GM12865 (cell line): ENCODE data around the gene VCX.

Source experiments
- DNase-seq: peaks from one replicate; pipeline ENCODE4 v3.0.0; 2010; ENCODE audit warnings: low read depth
- H3K4me3 ChIP-seq: 2 replicates; pipeline ENCODE4 v1.5.1; 2011; ENCODE audit warnings: mild to moderate bottlenecking, low read depth, low read length, control low read depth
- CTCF ChIP-seq: IDR thresholded peaks from 2 replicates; pipeline ENCODE4 v1.5.1; 2011; ENCODE audit warnings: low read length, control low read depth, low read depth, inconsistent platforms; ENCODE audit not compliant: insufficient read depth; ENCODE audit errors: missing control alignments

VCX gene

DNA sequence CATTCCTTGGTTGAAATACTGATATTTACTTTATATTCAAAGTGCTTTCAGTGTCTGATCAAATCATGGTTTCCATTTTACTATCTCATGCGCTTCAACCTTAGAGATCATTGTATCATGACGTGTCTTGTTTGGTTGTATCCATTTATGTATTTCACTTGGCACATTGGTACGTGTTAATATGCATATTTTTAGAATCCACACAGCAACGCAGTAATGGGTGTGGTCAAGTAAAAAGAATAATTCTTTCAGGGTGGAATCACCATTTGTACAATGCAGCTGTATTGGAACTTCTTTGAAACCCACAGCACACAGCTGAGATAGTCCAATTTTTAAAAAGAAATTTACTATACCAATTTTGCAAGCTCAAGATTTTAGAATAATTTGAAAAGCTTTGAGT is 29.1 kb downstream of the VCX start:
- no peak for TF ChIP-seq CTCF
- H3K4me3 ChIP-seq: no peak overlapping the region
- no peak for DNase-seq

- DNase-seq: no peak
- TF ChIP-seq CTCF: no peak
- no peak overlapping the region for H3K4me3 ChIP-seq
Observed at GRCh38 chrX:7876957-7877356, 34.0 kb downstream of the VCX start.

GRCh38 chrX:7889135-7889534 is 46.2 kb downstream of the VCX start:
- DNase-seq: no peak
- TF ChIP-seq CTCF: no peak
- no peak overlapping the region for H3K4me3 ChIP-seq

GRCh38 chrX:7889680-7890079 is 46.7 kb downstream of the VCX start:
- no peak for DNase-seq
- H3K4me3 ChIP-seq: no peak overlapping the region
- TF ChIP-seq CTCF: no peak

DNA sequence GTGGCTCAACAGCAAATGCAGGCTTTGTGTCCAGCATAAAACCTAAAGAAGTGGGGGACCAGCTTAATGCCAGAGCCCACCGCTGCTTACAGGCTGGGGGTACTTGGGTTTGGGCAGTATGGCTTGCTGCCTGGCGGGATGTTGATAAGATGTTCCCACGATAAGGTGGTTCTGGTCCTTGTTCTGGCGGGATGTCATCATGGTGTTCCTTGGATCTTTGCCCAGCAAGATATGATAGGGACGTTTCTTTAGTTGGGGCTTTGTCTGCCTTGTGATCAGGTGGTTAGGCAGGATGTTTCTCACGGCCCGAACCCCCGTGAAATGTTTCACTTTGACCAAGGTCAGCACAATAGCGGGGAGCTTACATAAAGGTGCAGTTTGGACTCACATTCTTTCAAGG is 49.0 kb downstream of the VCX start:
- no peak overlapping the region for H3K4me3 ChIP-seq
- no peak for TF ChIP-seq CTCF
- DNase-seq: no peak
